Liver (tissue), 9 donors: ENCODE data around the gene IGF1R. TPM values are rescaled to one million over a fixed set of nuclear protein-coding genes. Genes with fewer than 3 reads are reported as not detected.

Experiments used
- DNase-seq: peaks from one replicate; pipeline ENCODE4 v3.0.0-alpha.2; 2017; ENCODE audit warnings: low spot score
- H3K27ac ChIP-seq, 2 donors: one replicate each; pipeline ENCODE4 v1.7.0; 2013; ENCODE audit warnings: inconsistent platforms in 2 of 2, low read length in 2 of 2, control low read depth in 1 of 2, low read depth in 1 of 2, mild to moderate bottlenecking in 1 of 2
- H3K27me3 ChIP-seq, 4 donors: one replicate each; pipeline versions ENCODE4 v1.6.1 to v1.7.0; 2013; ENCODE audit warnings: low read length in 3 of 4, inconsistent platforms in 1 of 4, mild to moderate bottlenecking in 1 of 4, moderate library complexity in 1 of 4; ENCODE audit not compliant: control insufficient read depth in 4 of 4, insufficient read depth in 4 of 4
- H3K36me3 ChIP-seq, 4 donors: one replicate each; pipeline versions ENCODE4 v1.6.1 to v1.7.0; 2013; ENCODE audit warnings: low read length in 3 of 4, mild to moderate bottlenecking in 3 of 4, low read depth in 1 of 4, moderate library complexity in 1 of 4; ENCODE audit not compliant: control insufficient read depth in 4 of 4, insufficient read depth in 3 of 4
- H3K4me1 ChIP-seq, 4 donors: one replicate each; pipeline versions ENCODE4 v1.6.1 to v1.7.0; 2013; ENCODE audit warnings: low read length in 3 of 4, mild to moderate bottlenecking in 3 of 4, moderate library complexity in 1 of 4; ENCODE audit not compliant: control insufficient read depth in 4 of 4, insufficient read depth in 4 of 4
- H3K4me3 ChIP-seq, 3 donors: one replicate each; pipeline versions ENCODE4 v1.6.1 to v1.7.0; 2013; ENCODE audit warnings: low read length in 3 of 3, control low read depth in 1 of 3, low read depth in 1 of 3, mild to moderate bottlenecking in 1 of 3
- H3K9ac ChIP-seq, 2 donors: one replicate each; pipeline ENCODE4 v1.7.0; 2013; ENCODE audit warnings: low read length in 2 of 2, mild to moderate bottlenecking in 2 of 2, moderate library complexity in 2 of 2, control low read depth in 1 of 2, low read depth in 1 of 2
- H3K9me3 ChIP-seq, 4 donors: one replicate each; pipeline versions ENCODE4 v1.6.1 to v1.7.0; 2013; ENCODE audit warnings: low read length in 3 of 4; ENCODE audit not compliant: control insufficient read depth in 4 of 4
- FOXA1 ChIP-seq: IDR thresholded peaks from 2 replicates; pipeline ENCODE4 v1.6.1; 2016; ENCODE audit warnings: antibody characterized with exemption
- FOXA2 ChIP-seq: IDR thresholded peaks from 2 replicates; pipeline ENCODE4 v1.6.1; 2016; ENCODE audit warnings: antibody characterized with exemption
- GABPA ChIP-seq, 2 donors: IDR thresholded peaks in 1 of 2; conservative IDR thresholded peaks in 1 of 2; 2 replicates each; pipeline ENCODE4 v1.6.1; 2016; ENCODE audit warnings: antibody characterized with exemption in 2 of 2, mild to moderate bottlenecking in 1 of 2, moderate library complexity in 1 of 2
- HNF4A ChIP-seq, 2 donors: conservative IDR thresholded peaks; 2 replicates each; pipeline ENCODE4 v1.6.1; 2016; ENCODE audit warnings: antibody characterized with exemption in 2 of 2, mild to moderate bottlenecking in 2 of 2
- JUND ChIP-seq, 2 donors: IDR thresholded peaks; 2 replicates each; pipeline ENCODE4 v1.6.1; 2016; ENCODE audit warnings: antibody characterized with exemption in 2 of 2
- RAD21 ChIP-seq, 2 donors: IDR thresholded peaks; 2 replicates each; pipeline ENCODE4 v1.6.1; 2016; ENCODE audit warnings: antibody characterized with exemption in 2 of 2, mild to moderate bottlenecking in 2 of 2
- RXRA ChIP-seq, 2 donors: IDR thresholded peaks; 2 replicates each; pipeline ENCODE4 v1.6.1; 2017 to 2018; ENCODE audit warnings: antibody characterized with exemption in 2 of 2, mild to moderate bottlenecking in 1 of 2
- SP1 ChIP-seq: IDR thresholded peaks from 2 replicates; pipeline ENCODE4 v1.6.1; 2018; ENCODE audit warnings: antibody characterized with exemption, mild to moderate bottlenecking
- TAF1 ChIP-seq: conservative IDR thresholded peaks from 2 replicates; pipeline ENCODE4 v1.6.1; 2016; ENCODE audit warnings: antibody characterized with exemption, mild to moderate bottlenecking
- WGBS: extraction: QIAGEN DNeasy Blood & Tissue Kit; methylation state at CpG from one replicate; pipeline ENCODE4 v1.1.7; 2013; 5-methylcytosine and 5-hydroxymethylcytosine counted together
- polyA plus RNA-seq, 2 donors: library from polyadenylated mRNA; stranded (reverse) in 1 of 2; unstranded in 1 of 2; fragments of 200-250 nt in 1 of 2; fragments of >200 nt in 1 of 2; fragmentation: Nextera tagmentation in 1 of 2; extraction: Ambion mirVana in 1 of 2; gene quantifications; one replicate each; pipeline versions ENCODE4 v1.2.1 to v1.2.3, GENCODE V29; 2013 to 2015
- total RNA-seq, 2 donors: library from RNA; depleted of rRNA; stranded (reverse); fragments of >200 nt; gene quantifications; one replicate each; pipeline ENCODE4 v1.2.3, GENCODE V29; 2014
- TF ChIP-seq, protein P1 (sequence below): IDR thresholded peaks from 2 replicates; pipeline ENCODE4 v1.6.1; 2016; ENCODE audit warnings: antibody characterized with exemption, mild to moderate bottlenecking
- TF ChIP-seq, protein P2 (sequence below): IDR thresholded peaks from 2 replicates; pipeline ENCODE4 v1.6.1; 2016; ENCODE audit warnings: antibody characterized with exemption
- TF ChIP-seq, protein P3 (sequence below): IDR thresholded peaks from 2 replicates; pipeline ENCODE4 v1.6.1; 2016; ENCODE audit warnings: antibody characterized with exemption
- TF ChIP-seq, protein P4 (sequence below): IDR thresholded peaks from 2 replicates; pipeline ENCODE4 v1.6.1; 2016; ENCODE audit warnings: antibody characterized with exemption
- donor health status: healthy.
- donor health status: healthy.
- donor health status: healthy.
- donor health status: healthy.
- donor health status: healthy.

The IGF1R gene
- total and polyA plus RNA-seq, 4 donors = 0.69 to 10.3 (median 3.2) TPM

DNA sequence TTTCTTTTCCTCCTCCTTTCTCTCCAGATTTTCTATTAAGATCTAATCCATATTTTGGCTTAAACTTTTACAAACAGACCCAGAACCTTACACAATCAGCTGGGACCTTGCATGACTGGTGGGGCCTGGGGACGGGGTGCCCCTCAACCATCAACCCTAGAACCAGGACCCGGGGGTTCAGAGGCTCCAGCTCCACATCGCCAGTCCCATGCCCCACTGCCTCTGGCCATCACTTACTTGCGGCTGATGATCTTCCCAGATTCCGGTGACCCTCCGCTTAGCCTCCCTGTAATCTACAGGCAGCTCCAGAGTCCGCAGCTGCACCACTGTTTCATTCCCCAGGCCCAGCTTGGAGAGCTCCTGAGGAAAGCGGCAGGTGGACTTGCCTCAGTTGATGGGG, 322.5 kb downstream of the IGF1R start (continued):
- TF ChIP-seq, protein P1, sequence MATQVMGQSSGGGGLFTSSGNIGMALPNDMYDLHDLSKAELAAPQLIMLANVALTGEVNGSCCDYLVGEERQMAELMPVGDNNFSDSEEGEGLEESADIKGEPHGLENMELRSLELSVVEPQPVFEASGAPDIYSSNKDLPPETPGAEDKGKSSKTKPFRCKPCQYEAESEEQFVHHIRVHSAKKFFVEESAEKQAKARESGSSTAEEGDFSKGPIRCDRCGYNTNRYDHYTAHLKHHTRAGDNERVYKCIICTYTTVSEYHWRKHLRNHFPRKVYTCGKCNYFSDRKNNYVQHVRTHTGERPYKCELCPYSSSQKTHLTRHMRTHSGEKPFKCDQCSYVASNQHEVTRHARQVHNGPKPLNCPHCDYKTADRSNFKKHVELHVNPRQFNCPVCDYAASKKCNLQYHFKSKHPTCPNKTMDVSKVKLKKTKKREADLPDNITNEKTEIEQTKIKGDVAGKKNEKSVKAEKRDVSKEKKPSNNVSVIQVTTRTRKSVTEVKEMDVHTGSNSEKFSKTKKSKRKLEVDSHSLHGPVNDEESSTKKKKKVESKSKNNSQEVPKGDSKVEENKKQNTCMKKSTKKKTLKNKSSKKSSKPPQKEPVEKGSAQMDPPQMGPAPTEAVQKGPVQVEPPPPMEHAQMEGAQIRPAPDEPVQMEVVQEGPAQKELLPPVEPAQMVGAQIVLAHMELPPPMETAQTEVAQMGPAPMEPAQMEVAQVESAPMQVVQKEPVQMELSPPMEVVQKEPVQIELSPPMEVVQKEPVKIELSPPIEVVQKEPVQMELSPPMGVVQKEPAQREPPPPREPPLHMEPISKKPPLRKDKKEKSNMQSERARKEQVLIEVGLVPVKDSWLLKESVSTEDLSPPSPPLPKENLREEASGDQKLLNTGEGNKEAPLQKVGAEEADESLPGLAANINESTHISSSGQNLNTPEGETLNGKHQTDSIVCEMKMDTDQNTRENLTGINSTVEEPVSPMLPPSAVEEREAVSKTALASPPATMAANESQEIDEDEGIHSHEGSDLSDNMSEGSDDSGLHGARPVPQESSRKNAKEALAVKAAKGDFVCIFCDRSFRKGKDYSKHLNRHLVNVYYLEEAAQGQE = no peak
- TF ChIP-seq SP1 = no peak

DNA sequence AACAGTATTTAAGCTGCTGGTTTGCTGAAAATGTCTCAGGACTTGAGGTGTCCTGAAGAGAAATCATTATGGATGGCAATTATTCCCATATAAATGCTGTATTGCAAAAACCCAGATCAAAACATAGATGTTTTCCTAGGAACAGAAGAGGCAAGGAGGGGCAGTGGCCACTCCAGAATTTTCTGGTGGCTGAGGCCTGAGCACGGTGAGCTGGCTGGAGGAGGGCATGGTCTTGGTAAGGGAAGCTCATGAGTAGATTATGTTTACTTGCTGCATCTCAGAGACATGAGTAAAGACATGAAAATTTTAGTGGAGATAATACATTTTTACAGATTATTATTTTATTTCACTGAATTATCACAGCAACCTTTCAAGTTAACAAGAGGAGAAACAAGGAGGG, 328.2 kb downstream of the IGF1R start:
- Histone ChIP-seq H3K4me3 (no peak overlapping the region), H3K27ac (no peak overlapping the region), H3K9me3 (no peaks in the 10 kb centered on the region), H3K27me3 (no peaks in the 10 kb centered on the region), H3K9ac (no peak overlapping the region), H3K36me3 (no peaks in the 10 kb centered on the region), H3K4me1 (no peaks in the 10 kb centered on the region)
- TF ChIP-seq RXRA (IDR thresholded peaks at IDR 0.05) (no peak), JUND (IDR thresholded peaks at IDR 0.05) (no peak), RAD21 (IDR thresholded peaks at IDR 0.05) (no peak), TAF1 (no peak), HNF4A (conservative IDR thresholded peaks at IDR 0.05) (no peak), SP1 (no peak), FOXA2 (no peak), FOXA1 (no peak)
- TF ChIP-seq, protein P2, sequence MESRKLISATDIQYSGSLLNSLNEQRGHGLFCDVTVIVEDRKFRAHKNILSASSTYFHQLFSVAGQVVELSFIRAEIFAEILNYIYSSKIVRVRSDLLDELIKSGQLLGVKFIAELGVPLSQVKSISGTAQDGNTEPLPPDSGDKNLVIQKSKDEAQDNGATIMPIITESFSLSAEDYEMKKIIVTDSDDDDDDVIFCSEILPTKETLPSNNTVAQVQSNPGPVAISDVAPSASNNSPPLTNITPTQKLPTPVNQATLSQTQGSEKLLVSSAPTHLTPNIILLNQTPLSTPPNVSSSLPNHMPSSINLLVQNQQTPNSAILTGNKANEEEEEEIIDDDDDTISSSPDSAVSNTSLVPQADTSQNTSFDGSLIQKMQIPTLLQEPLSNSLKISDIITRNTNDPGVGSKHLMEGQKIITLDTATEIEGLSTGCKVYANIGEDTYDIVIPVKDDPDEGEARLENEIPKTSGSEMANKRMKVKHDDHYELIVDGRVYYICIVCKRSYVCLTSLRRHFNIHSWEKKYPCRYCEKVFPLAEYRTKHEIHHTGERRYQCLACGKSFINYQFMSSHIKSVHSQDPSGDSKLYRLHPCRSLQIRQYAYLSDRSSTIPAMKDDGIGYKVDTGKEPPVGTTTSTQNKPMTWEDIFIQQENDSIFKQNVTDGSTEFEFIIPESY = no peak
- TF ChIP-seq, protein P3, sequence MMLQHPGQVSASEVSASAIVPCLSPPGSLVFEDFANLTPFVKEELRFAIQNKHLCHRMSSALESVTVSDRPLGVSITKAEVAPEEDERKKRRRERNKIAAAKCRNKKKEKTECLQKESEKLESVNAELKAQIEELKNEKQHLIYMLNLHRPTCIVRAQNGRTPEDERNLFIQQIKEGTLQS = no peak
- TF ChIP-seq, protein P4, sequence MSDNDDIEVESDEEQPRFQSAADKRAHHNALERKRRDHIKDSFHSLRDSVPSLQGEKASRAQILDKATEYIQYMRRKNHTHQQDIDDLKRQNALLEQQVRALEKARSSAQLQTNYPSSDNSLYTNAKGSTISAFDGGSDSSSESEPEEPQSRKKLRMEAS = no peak
- WGBS = 94% methylated on average over 1 of the region's 1 CpG
- no peak for DNase-seq

DNA sequence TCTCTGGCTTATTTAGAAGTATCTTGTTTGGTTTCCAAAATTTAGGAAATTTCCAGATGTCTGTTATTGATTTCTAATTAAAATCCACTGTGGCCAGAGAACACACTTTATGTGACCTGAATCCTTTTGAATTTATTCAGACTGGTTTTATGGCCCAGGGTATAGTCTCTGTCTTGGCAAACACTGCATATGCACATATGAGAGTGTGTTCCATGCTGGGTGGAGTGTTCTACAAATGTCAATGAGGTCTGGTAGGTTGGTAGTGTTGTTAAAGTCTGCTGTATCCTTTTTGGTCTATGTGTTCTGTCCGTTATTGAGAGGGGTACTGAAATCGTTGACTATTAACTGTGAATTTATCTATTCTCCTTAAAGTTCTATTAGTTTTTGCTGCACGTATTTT, 329.1 kb downstream of the IGF1R start:
- no peaks in the 10 kb centered on the region for H3K9me3 ChIP-seq
- H3K4me3 ChIP-seq = no peak overlapping the region
- no peaks in the 10 kb centered on the region for H3K27me3 ChIP-seq
- WGBS = 91% methylated on average over 3 of the region's 3 CpGs
- H3K27ac ChIP-seq = no peak overlapping the region
- no peaks in the 10 kb centered on the region for H3K4me1 ChIP-seq
- no peak for DNase-seq
- no peaks in the 10 kb centered on the region for H3K36me3 ChIP-seq
- TF ChIP-seq GABPA (IDR thresholded peaks at IDR 0.05 in 1 of 2, conservative IDR thresholded peaks at IDR 0.05 in 1 of 2) = no peak
- H3K9ac ChIP-seq = no peak overlapping the region
